NT2/D1 (cell line): Measurements from ENCODE around the gene TLR10.

ENCODE experiments used
- DNase-seq: peaks from one replicate; pipeline ENCODE4 v3.0.0-alpha.2; 2011; ENCODE audit warnings: low read depth, low spot score
- H3K27me3 ChIP-seq: 2 replicates; pipeline ENCODE4 v1.6.0; 2011; ENCODE audit warnings: mild to moderate bottlenecking; ENCODE audit not compliant: insufficient read length, insufficient read depth
- H3K36me3 ChIP-seq: 2 replicates; pipeline ENCODE4 v1.6.1; 2011; ENCODE audit warnings: mild to moderate bottlenecking, low read length, mixed read lengths; ENCODE audit not compliant: insufficient read depth, insufficient read length
- H3K4me1 ChIP-seq: 2 replicates; pipeline ENCODE4 v1.5.1; 2011; ENCODE audit not compliant: insufficient read depth, insufficient read length
- H3K4me3 ChIP-seq: 2 replicates; pipeline ENCODE4 v1.5.1; 2011; ENCODE audit warnings: low read depth; ENCODE audit not compliant: insufficient read length
- H3K9ac ChIP-seq: 2 replicates; pipeline ENCODE4 v1.6.0; 2011; ENCODE audit warnings: low read depth; ENCODE audit not compliant: insufficient read length
- H3K9me3 ChIP-seq: 2 replicates; pipeline ENCODE4 v1.5.1; 2011; ENCODE audit warnings: mild to moderate bottlenecking, low read length; ENCODE audit not compliant: insufficient read depth
- SUZ12 ChIP-seq: IDR thresholded peaks from 2 replicates; pipeline ENCODE4 v1.6.1; 2011; ENCODE audit not compliant: insufficient read length, insufficient read depth; ENCODE audit errors: extremely low read depth
- YY1 ChIP-seq: IDR thresholded peaks from 2 replicates; pipeline ENCODE4 v1.6.1; 2011; ENCODE audit not compliant: insufficient read length, insufficient read depth
- ZNF274 ChIP-seq: IDR thresholded peaks from 2 replicates; pipeline ENCODE4 v1.6.1; 2011; ENCODE audit warnings: mild to moderate bottlenecking, low read depth, low read length

Gene TLR10

DNA sequence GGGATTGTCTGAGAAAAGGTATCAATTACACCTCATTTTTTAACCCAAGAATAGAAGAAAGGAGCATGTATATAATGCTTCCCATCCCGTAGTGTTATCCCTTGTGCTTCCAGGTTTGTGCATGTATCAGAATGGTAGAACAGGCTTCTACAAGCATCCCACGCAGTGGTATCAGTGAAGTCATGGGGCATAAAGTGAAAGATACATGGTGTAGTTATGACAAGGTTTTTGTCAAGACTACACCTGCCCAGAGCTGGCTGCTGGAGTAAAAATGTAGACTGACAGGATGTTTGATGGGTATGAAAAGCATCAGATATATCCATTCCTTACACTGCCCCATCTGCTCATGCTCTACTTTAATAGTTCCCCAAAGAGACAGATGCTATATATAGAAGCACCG lies 12.3 kb upstream of the TLR10 start:
- TF ChIP-seq SUZ12 (no peak), ZNF274 (no peak), YY1 (no peak)

GRCh38 chr4:38794051-38794450 lies 11.3 kb upstream of the TLR10 start:
- H3K9ac ChIP-seq, result no peak overlapping the region

More for the DNA sequence above, 12.3 kb upstream of the TLR10 start:
- no peak overlapping the region for H3K9ac ChIP-seq
- no peaks in the 10 kb centered on the region for H3K9me3 ChIP-seq
- DNase-seq, result no peak
- H3K27me3 ChIP-seq, result no peaks in the 10 kb centered on the region
- no peak overlapping the region for H3K4me3 ChIP-seq
- no peaks in the 10 kb centered on the region for H3K36me3 ChIP-seq
- no peaks in the 10 kb centered on the region for H3K4me1 ChIP-seq

DNA sequence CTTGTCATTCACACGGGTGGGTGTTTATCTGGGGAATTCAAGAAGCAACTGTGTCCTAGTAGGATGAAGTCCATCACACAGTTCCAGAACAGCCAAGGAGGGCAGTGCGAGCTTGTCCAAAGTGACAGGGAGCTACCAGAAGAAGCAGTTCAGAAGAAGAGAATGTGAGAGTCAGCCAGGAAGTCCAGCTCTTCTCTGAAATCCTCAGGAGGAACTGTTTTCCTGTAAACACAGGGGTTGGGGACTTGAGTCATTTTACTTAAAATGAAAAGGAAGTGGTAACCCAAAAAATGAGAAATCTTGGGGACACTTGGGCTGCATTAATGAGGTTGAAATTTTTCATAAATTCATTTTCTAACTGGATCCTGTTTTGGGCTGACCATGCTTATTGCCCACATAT lies 8.2 kb upstream of the TLR10 start:
- no peaks in the 10 kb centered on the region for H3K4me1 ChIP-seq
- TF ChIP-seq YY1 (no peak), ZNF274 (no peak), SUZ12 (no peak)
- no peak for DNase-seq
- H3K36me3 ChIP-seq, result no peaks in the 10 kb centered on the region
- H3K27me3 ChIP-seq, result no peaks in the 10 kb centered on the region
- H3K9me3 ChIP-seq, result no peaks in the 10 kb centered on the region
- no peak overlapping the region for H3K4me3 ChIP-seq
- H3K9ac ChIP-seq, result no peak overlapping the region

More at GRCh38 chr4:38794051-38794450, 11.3 kb upstream of the TLR10 start:
- Histone ChIP-seq H3K4me3 (no peak overlapping the region), H3K27me3 (no peaks in the 10 kb centered on the region), H3K36me3 (no peaks in the 10 kb centered on the region), H3K9me3 (no peaks in the 10 kb centered on the region), H3K4me1 (no peaks in the 10 kb centered on the region)
- TF ChIP-seq ZNF274, result no peak
- no peak for TF ChIP-seq YY1
- no peak for TF ChIP-seq SUZ12
- DNase-seq, result no peak

- no peak for DNase-seq
- Histone ChIP-seq H3K4me3 (no peak overlapping the region), H3K27me3 (no peaks in the 10 kb centered on the region), H3K4me1 (no peaks in the 10 kb centered on the region), H3K9me3 (no peaks in the 10 kb centered on the region), H3K36me3 (no peaks in the 10 kb centered on the region), H3K9ac (no peak overlapping the region)
- TF ChIP-seq YY1 (no peak), SUZ12 (no peak), ZNF274 (no peak)
Measured at GRCh38 chr4:38788317-38788716, 5.5 kb upstream of the TLR10 start.

DNA sequence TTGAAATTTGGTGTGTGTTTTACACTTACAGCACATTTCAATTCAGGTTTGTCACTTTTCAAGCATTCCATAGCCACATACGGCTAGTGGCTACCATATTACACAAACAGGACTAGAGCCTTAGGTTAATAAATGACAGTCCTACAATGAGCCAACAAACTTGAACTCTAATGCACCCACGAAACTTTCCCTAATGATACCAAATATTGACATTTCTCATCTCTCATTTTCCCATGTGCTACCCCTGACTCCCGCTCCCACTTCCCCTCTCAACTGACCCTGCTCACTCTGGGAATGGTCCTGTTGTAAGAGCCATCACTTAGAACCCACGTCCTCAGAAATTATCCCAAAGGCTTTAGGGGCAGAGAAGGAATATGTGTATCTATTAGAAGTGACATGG lies 4.9 kb upstream of the TLR10 start:
- H3K9me3 ChIP-seq, result no peaks in the 10 kb centered on the region
- DNase-seq, result no peak
- H3K27me3 ChIP-seq, result no peaks in the 10 kb centered on the region
- no peaks in the 10 kb centered on the region for H3K4me1 ChIP-seq
- no peak overlapping the region for H3K4me3 ChIP-seq
- no peaks in the 10 kb centered on the region for H3K36me3 ChIP-seq
- H3K9ac ChIP-seq, result no peak overlapping the region
- TF ChIP-seq ZNF274 (no peak), YY1 (no peak), SUZ12 (no peak)

DNA sequence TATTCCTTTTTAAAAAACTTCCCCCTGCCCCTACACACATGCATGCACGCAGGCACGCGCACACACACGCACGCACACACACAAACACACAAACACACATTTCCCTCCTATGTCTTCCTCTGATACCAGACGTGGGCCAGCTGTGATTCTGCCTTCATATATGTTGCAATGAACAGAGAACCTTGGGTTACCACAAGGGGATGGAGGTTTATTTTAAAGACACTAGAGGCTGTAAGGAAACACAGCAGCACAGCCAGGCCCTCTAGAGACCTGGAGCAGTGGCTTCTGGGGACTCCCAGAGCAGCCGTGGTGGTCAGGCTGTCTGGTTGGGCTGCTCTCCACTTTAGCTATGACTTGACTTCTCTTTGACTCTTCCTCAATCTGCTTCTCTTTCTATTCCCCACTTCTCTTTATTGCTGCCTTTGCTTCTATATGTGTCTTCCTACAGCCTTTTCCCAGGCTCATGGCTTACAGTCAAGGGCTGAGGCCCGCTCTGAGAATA lies 3.2 kb upstream of the TLR10 start:
- no peaks in the 10 kb centered on the region for H3K27me3 ChIP-seq
- H3K4me3 ChIP-seq, result no peak overlapping the region
- no peaks in the 10 kb centered on the region for H3K9me3 ChIP-seq
- H3K36me3 ChIP-seq, result no peaks in the 10 kb centered on the region
- no peak overlapping the region for H3K9ac ChIP-seq
- TF ChIP-seq SUZ12, result no peak
- no peak for TF ChIP-seq ZNF274
- H3K4me1 ChIP-seq, result no peaks in the 10 kb centered on the region
- DNase-seq, result no peak

DNA sequence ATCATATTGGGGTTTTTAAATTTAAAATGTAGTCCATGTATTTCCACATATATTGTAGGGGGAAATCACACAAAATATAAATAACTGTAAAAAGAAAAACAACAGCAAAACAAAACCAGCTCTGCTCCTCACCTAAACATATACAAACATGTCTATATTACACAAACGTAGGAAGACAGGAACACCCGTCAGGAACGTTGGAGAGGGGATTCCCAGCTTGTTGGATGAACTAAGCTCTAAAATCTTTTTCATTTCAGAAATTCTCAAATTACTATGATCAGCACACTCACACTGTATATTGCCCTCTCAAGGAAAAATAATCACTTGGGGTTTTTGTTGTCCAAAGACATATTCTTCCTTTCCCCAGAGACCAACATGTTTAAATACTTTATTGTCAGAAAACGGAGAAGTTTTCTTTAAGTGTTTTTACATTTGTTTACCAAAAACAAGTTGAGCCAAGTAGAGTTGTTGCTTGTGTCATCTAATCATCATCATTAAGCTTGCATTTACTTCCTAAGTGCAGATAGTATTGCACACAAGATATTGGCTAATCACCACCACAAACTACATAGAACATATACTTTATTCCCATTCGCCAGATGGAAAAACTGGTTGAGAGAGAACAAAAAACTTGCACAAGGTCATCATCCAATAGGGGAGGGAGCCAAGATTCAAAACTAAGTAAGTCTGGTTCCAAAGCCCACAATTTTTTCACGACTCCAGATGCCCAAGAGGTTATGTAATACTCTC lies 2.4 kb upstream of the TLR10 start:
- H3K4me3 ChIP-seq, result no peak overlapping the region
- H3K36me3 ChIP-seq, result no peaks in the 10 kb centered on the region
- no peak overlapping the region for H3K9ac ChIP-seq
- no peak for DNase-seq
- no peaks in the 10 kb centered on the region for H3K4me1 ChIP-seq
- no peaks in the 10 kb centered on the region for H3K27me3 ChIP-seq
- no peaks in the 10 kb centered on the region for H3K9me3 ChIP-seq
- no peak for TF ChIP-seq ZNF274
- TF ChIP-seq SUZ12, result no peak
- no peak for TF ChIP-seq YY1
